MG63 (cell line): ENCODE measurements around the gene AK5. TPM values are rescaled to one million over a fixed set of nuclear protein-coding genes. Genes with fewer than 3 reads are reported as not detected.
"Not testable (repeated sequence)": the region's sequence is repeated elsewhere in the genome, so short reads cannot be mapped to it uniquely, and the experiment has no call there.

Source experiments
- DNase-seq: peaks from one replicate; pipeline ENCODE4 v3.0.0-alpha.2; 2020
- H3K27me3 ChIP-seq: fragments of 250-450 bp; sonication (Bioruptor Pico); 2 replicates; pipeline ENCODE4 v1.5.1; 2020; ENCODE audit warnings: mild to moderate bottlenecking, moderate library complexity
- H3K36me3 ChIP-seq: fragments of 250-450 bp; sonication (Bioruptor Pico); 2 replicates; pipeline ENCODE4 v1.5.1; 2020; ENCODE audit warnings: mild to moderate bottlenecking, moderate library complexity
- H3K4me3 ChIP-seq: fragments of 250-450 bp; sonication (Bioruptor Pico); 2 replicates; pipeline ENCODE4 v1.5.1; 2020; ENCODE audit warnings: mild to moderate bottlenecking, moderate library complexity
- H3K9me3 ChIP-seq: fragments of 250-450 bp; sonication (Bioruptor Pico); 2 replicates; pipeline ENCODE4 v1.5.1; 2020; ENCODE audit warnings: mild to moderate bottlenecking, moderate library complexity
- total RNA-seq: library from RNA; depleted of rRNA; stranded (reverse); fragments of >200 nt; shearing (Covaris generic); gene quantifications from 2 replicates; pipeline ENCODE4 v1.2.3, GENCODE V29; 2014; ENCODE audit warnings: low replicate concordance

AK5 gene
- total RNA-seq, 1 experiment from 2014 or later, result 10.9 TPM

GRCh38 chr1:77405186-77405585 lies 123.4 kb downstream of the AK5 start:
- DNase-seq, result no peak
- no peaks in the 10 kb centered on the region for H3K27me3 ChIP-seq
- H3K4me3 ChIP-seq, result no peak overlapping the region
- H3K36me3 ChIP-seq, result no peaks in the 10 kb centered on the region
- 0 out of 2 replicates have a peak, but pooled peaks cover 2% of the 10 kb centered on the region for H3K9me3 ChIP-seq

- Histone ChIP-seq H3K36me3 (no peaks in the 10 kb centered on the region; the same call in 1 of the 2 replicates), H3K27me3 (no peaks in the 10 kb centered on the region), H3K4me3 (no peak overlapping the region), H3K9me3 (0 out of 2 replicates have a peak, but pooled peaks cover 2% of the 10 kb centered on the region)
- DNase-seq, result no peak
These were observed 124.8 kb downstream of the AK5 start for GRCh38 chr1:77406661-77407060.

GRCh38 chr1:77407738-77408375 lies 126.0 kb downstream of the AK5 start:
- Histone ChIP-seq H3K9me3 (0 out of 2 replicates have a peak, but pooled peaks cover 2% of the 10 kb centered on the region), H3K36me3 (no peaks in the 10 kb centered on the region; the same call in 1 of the 2 replicates), H3K4me3 (no peak overlapping the region), H3K27me3 (no peaks in the 10 kb centered on the region)
- no peak for DNase-seq

- not testable (repeated sequence) for H3K27me3 ChIP-seq, H3K4me3 ChIP-seq, DNase-seq, H3K36me3 ChIP-seq, H3K9me3 ChIP-seq
These were observed 127.1 kb downstream of the AK5 start for GRCh38 chr1:77408933-77409332.

- no peak overlapping the region for H3K4me3 ChIP-seq
- no peaks in the 10 kb centered on the region; the same call in 1 of the 2 replicates for H3K36me3 ChIP-seq
- peak; percentile 20 for DNase-seq
These were observed 130.4 kb downstream of the AK5 start for GRCh38 chr1:77412069-77412819.

GRCh38 chr1:77412820-77413530 lies 131.2 kb downstream of the AK5 start:
- H3K27me3 ChIP-seq, result no peaks in the 10 kb centered on the region
- peaks cover 3% of the 10 kb centered on the region for H3K9me3 ChIP-seq
- H3K36me3 ChIP-seq, result peaks cover 3% of the 10 kb centered on the region; the same call in 1 of the 2 replicates
- no peak for DNase-seq
- no peak overlapping the region for H3K4me3 ChIP-seq

More at GRCh38 chr1:77412069-77412819, 130.4 kb downstream of the AK5 start:
- Histone ChIP-seq H3K9me3 (0 out of 2 replicates have a peak, but pooled peaks cover 2% of the 10 kb centered on the region), H3K27me3 (no peaks in the 10 kb centered on the region)

- Histone ChIP-seq H3K27me3 (no peaks in the 10 kb centered on the region), H3K4me3 (no peak overlapping the region), H3K36me3 (peaks cover 3% of the 10 kb centered on the region; the same call in 1 of the 2 replicates), H3K9me3 (peaks cover 9% of the 10 kb centered on the region)
- no peak for DNase-seq
These were observed 131.9 kb downstream of the AK5 start for GRCh38 chr1:77413541-77414335.

GRCh38 chr1:77415579-77415978 lies 133.8 kb downstream of the AK5 start:
- H3K9me3 ChIP-seq, result peaks cover 8% of the 10 kb centered on the region
- H3K27me3 ChIP-seq, result no peaks in the 10 kb centered on the region
- no peak for DNase-seq
- H3K4me3 ChIP-seq, result no peak overlapping the region
- H3K36me3 ChIP-seq, result peaks cover 3% of the 10 kb centered on the region

GRCh38 chr1:77416692-77417450 lies 135.1 kb downstream of the AK5 start:
- Histone ChIP-seq H3K4me3 (no peak overlapping the region), H3K9me3 (peaks cover 8% of the 10 kb centered on the region), H3K36me3 (peaks cover 3% of the 10 kb centered on the region), H3K27me3 (no peaks in the 10 kb centered on the region)
- DNase-seq, result no peak

- not testable (repeated sequence) for DNase-seq, H3K27me3 ChIP-seq, H3K9me3 ChIP-seq, H3K36me3 ChIP-seq, H3K4me3 ChIP-seq
These were observed 136.2 kb downstream of the AK5 start for GRCh38 chr1:77418055-77418454.

- Histone ChIP-seq H3K4me3 (no peak overlapping the region), H3K9me3 (peaks cover 23% of the 10 kb centered on the region), H3K27me3 (no peaks in the 10 kb centered on the region), H3K36me3 (peaks cover 8% of the 10 kb centered on the region)
- no peak for DNase-seq
These were observed 139.8 kb downstream of the AK5 start for GRCh38 chr1:77421504-77422233.

GRCh38 chr1:77424236-77424635 lies 142.4 kb downstream of the AK5 start:
- DNase-seq, result no peak
- no peaks in the 10 kb centered on the region for H3K27me3 ChIP-seq
- no peak overlapping the region for H3K4me3 ChIP-seq
- H3K9me3 ChIP-seq, result peaks cover 22% of the 10 kb centered on the region
- H3K36me3 ChIP-seq, result peaks cover 5% of the 10 kb centered on the region

GRCh38 chr1:77428068-77428467 lies 146.2 kb downstream of the AK5 start:
- H3K27me3 ChIP-seq, result no peaks in the 10 kb centered on the region
- peaks cover 5% of the 10 kb centered on the region; the same call in 1 of the 2 replicates for H3K36me3 ChIP-seq
- DNase-seq, result no peak
- H3K4me3 ChIP-seq, result no peak overlapping the region
- H3K9me3 ChIP-seq, result peaks cover 22% of the 10 kb centered on the region

GRCh38 chr1:77430966-77431690 lies 149.3 kb downstream of the AK5 start:
- DNase-seq, result no peak
- Histone ChIP-seq H3K9me3 (peaks cover 12% of the 10 kb centered on the region), H3K36me3 (peaks cover 1% of the 10 kb centered on the region; the same call in 1 of the 2 replicates)

GRCh38 chr1:77433934-77434333 lies 152.1 kb downstream of the AK5 start:
- no peak overlapping the region for H3K4me3 ChIP-seq
- no peak for DNase-seq
- H3K9me3 ChIP-seq, result peaks cover 7% of the 10 kb centered on the region
- H3K27me3 ChIP-seq, result no peaks in the 10 kb centered on the region
- H3K36me3 ChIP-seq, result no peaks in the 10 kb centered on the region

More at GRCh38 chr1:77430966-77431690, 149.3 kb downstream of the AK5 start:
- H3K4me3 ChIP-seq, result no peak overlapping the region
- no peaks in the 10 kb centered on the region for H3K27me3 ChIP-seq
